ENCODE data around the gene VPS4A. TPM values are rescaled to one million over a fixed set of nuclear protein-coding genes. Genes with fewer than 3 reads are reported as not detected.

The VPS4A gene
- total and polyA plus RNA-seq, 2 donors (not counting 1 experiment from before 2014, with no cell fraction given): 33.1 to 43.8 TPM

- H3K4me1 Mint-ChIP-seq: peaks cover 8% of the 10 kb centered on the region
- Histone ChIP-seq H3K9me3 (ENCODE audit: control extremely low read depth in 1 of 3, control insufficient read depth in 2 of 3, insufficient read depth in 1 of 3, low read length in 2 of 3) (no peaks in the 10 kb centered on the region), H3K27ac (ENCODE audit: low read length in 2 of 2) (no peak overlapping the region), H3K4me1 (ENCODE audit: control insufficient read depth in 2 of 2, insufficient read depth in 2 of 2, low read length in 2 of 2) (no peaks in the 10 kb centered on the region), H3K27me3 (replicated peaks in 1 of 4; ENCODE audit: control extremely low read depth in 1 of 4, control insufficient read depth in 3 of 4, insufficient read depth in 4 of 4, low read length in 3 of 4) (no peaks in the 10 kb centered on the region), H3K4me3 (ENCODE audit: control extremely low read depth in 1 of 5, extremely low read depth in 1 of 5, insufficient read depth in 1 of 5, low read depth in 2 of 5, low read length in 4 of 5) (no peak overlapping the region), H3K79me2 (ENCODE audit: control insufficient read depth, insufficient read depth, low read length) (peaks cover 84% of the 10 kb centered on the region), H3K4me2 (replicated peaks; ENCODE audit: low read depth, low read length, poor library complexity, severe bottlenecking) (no peak overlapping the region), H4K20me1 (ENCODE audit: control insufficient read depth, insufficient read depth, low read length, poor library complexity, severe bottlenecking) (peaks cover 93% of the 10 kb centered on the region), H3K9ac (ENCODE audit: low read length) (no peak overlapping the region), H2AFZ (ENCODE audit: insufficient read depth, low read depth, low read length, poor library complexity, severe bottlenecking) (no peak overlapping the region), H3K36me3 (replicated peaks in 1 of 2; ENCODE audit: control extremely low read depth in 1 of 2, control insufficient read depth in 1 of 2, extremely low read depth in 1 of 2, insufficient read depth in 2 of 2, low read length in 1 of 2) (peaks cover 2 to 85% of the 10 kb centered on the region in 2 experiments)
- no peak for DNase-seq
- ChIA-PET CTCF (no interaction called here), POLR2A (no interaction called here)
- whole genome bisulfite sequencing (ENCODE audit: insufficient coverage): 95% methylated on average over 9 of the region's 10 CpGs
- intact Hi-C loops (cut with micrococcal nuclease): loop anchor here (10.0 kb wide), 1 partner anchor 784 kb away; the partner anchor contains the start of gene ZFP90
- no peaks in the 10 kb centered on the region for H3K27me3 Mint-ChIP-seq
- no peaks in the 10 kb centered on the region for H3K9me3 Mint-ChIP-seq (ENCODE audit: insufficient read depth)
- TF ChIP-seq, protein P1, sequence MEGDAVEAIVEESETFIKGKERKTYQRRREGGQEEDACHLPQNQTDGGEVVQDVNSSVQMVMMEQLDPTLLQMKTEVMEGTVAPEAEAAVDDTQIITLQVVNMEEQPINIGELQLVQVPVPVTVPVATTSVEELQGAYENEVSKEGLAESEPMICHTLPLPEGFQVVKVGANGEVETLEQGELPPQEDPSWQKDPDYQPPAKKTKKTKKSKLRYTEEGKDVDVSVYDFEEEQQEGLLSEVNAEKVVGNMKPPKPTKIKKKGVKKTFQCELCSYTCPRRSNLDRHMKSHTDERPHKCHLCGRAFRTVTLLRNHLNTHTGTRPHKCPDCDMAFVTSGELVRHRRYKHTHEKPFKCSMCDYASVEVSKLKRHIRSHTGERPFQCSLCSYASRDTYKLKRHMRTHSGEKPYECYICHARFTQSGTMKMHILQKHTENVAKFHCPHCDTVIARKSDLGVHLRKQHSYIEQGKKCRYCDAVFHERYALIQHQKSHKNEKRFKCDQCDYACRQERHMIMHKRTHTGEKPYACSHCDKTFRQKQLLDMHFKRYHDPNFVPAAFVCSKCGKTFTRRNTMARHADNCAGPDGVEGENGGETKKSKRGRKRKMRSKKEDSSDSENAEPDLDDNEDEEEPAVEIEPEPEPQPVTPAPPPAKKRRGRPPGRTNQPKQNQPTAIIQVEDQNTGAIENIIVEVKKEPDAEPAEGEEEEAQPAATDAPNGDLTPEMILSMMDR (IDR thresholded peaks at IDR 0.05): no peak
- TF ChIP-seq EZH2 (IDR thresholded peaks at IDR 0.05; ENCODE audit: borderline replicate concordance, insufficient read depth, low read depth, low read length, poor library complexity, severe bottlenecking): no peak
- no peak overlapping the region for H3K4me3 Mint-ChIP-seq
- peak overlapping the region; percentile 46 for H3K27ac Mint-ChIP-seq
- ATAC-seq (ENCODE audit: low read depth): no peak
Measured at GRCh38 chr16:69318911-69319289, 7.8 kb downstream of the VPS4A start.

GRCh38 chr16:69319381-69319780, 8.2 kb downstream of the VPS4A start:
- Histone ChIP-seq H3K36me3 (replicated peaks in 1 of 2; ENCODE audit: control extremely low read depth in 1 of 2, control insufficient read depth in 1 of 2, extremely low read depth in 1 of 2, insufficient read depth in 2 of 2, low read length in 1 of 2) (peaks cover 2 to 86% of the 10 kb centered on the region in 2 experiments), H3K9me3 (ENCODE audit: control extremely low read depth in 1 of 3, control insufficient read depth in 2 of 3, insufficient read depth in 1 of 3, low read length in 2 of 3) (no peaks in the 10 kb centered on the region), H3K4me1 (ENCODE audit: control insufficient read depth in 2 of 2, insufficient read depth in 2 of 2, low read length in 2 of 2) (no peaks in the 10 kb centered on the region), H3K27ac (ENCODE audit: low read length in 2 of 2) (no peak overlapping the region), H4K20me1 (ENCODE audit: control insufficient read depth, insufficient read depth, low read length, poor library complexity, severe bottlenecking) (peaks cover 93% of the 10 kb centered on the region), H3K4me3 (ENCODE audit: control extremely low read depth in 1 of 5, extremely low read depth in 1 of 5, insufficient read depth in 1 of 5, low read depth in 2 of 5, low read length in 4 of 5) (no peak overlapping the region), H2AFZ (ENCODE audit: insufficient read depth, low read depth, low read length, poor library complexity, severe bottlenecking) (no peak overlapping the region), H3K27me3 (replicated peaks in 1 of 4; ENCODE audit: control extremely low read depth in 1 of 4, control insufficient read depth in 3 of 4, insufficient read depth in 4 of 4, low read length in 3 of 4) (no peaks in the 10 kb centered on the region), H3K4me2 (replicated peaks; ENCODE audit: low read depth, low read length, poor library complexity, severe bottlenecking) (no peak overlapping the region), H3K9ac (ENCODE audit: low read length) (no peak overlapping the region), H3K79me2 (ENCODE audit: control insufficient read depth, insufficient read depth, low read length) (peaks cover 81% of the 10 kb centered on the region)
- WGBS (ENCODE audit: insufficient coverage): 95% methylated on average over 7 of the region's 9 CpGs
- no peak for ATAC-seq (ENCODE audit: low read depth)
- ChIA-PET POLR2A (no interaction called here), CTCF (no interaction called here)
- H3K4me1 Mint-ChIP-seq: peaks cover 8% of the 10 kb centered on the region
- intact Hi-C loops (cut with micrococcal nuclease): loop anchor here (10.0 kb wide), 1 partner anchor 785 kb away; the partner anchor contains the start of gene ZFP90
- no peaks in the 10 kb centered on the region for H3K27me3 Mint-ChIP-seq
- DNase-seq: no peak
- no peak for TF ChIP-seq EZH2 (IDR thresholded peaks at IDR 0.05; ENCODE audit: borderline replicate concordance, insufficient read depth, low read depth, low read length, poor library complexity, severe bottlenecking)
- TF ChIP-seq, protein P1 (IDR thresholded peaks at IDR 0.05): no peak
- no peak overlapping the region for H3K4me3 Mint-ChIP-seq
- no peaks in the 10 kb centered on the region for H3K9me3 Mint-ChIP-seq (ENCODE audit: insufficient read depth)
- no peak overlapping the region for H3K27ac Mint-ChIP-seq

Data from B cell (primary cell).